ENCODE measurements around the gene LDLRAD4. TPM values are rescaled to one million over a fixed set of nuclear protein-coding genes. Genes with fewer than 3 reads are reported as not detected.
A peak's percentile ranks its signal among the peaks of the same experiment; 100 is the strongest.

Gene LDLRAD4
- total RNA-seq, 4 donors from 2014 or later: 14.0 to 36.9 (median 29.3) TPM

GRCh38 chr18:13613099-13613498 is 394.5 kb downstream of the LDLRAD4 start:
- Histone ChIP-seq H3K27me3 (no peaks in the 10 kb centered on the region), H3K9me3 (no peaks in the 10 kb centered on the region), H3K4me1 (peaks cover 0 to 26% (median 15%) of the 10 kb centered on the region in 4 donors), H3K4me3 (peak overlapping the region in 1 of 4 donors; percentile 31), H3K27ac (peak overlapping the region in 1 of 4 donors; percentile 72), H3K36me3 (no peaks in the 10 kb centered on the region)
- no peak for TF ChIP-seq EP300 (IDR thresholded peaks at IDR 0.05)
- no peak for TF ChIP-seq POLR2A (IDR thresholded peaks at IDR 0.05)
- TF ChIP-seq CTCF (IDR thresholded peaks at IDR 0.05): no peak
- no peak for DNase-seq (ENCODE audit: low spot score in 2 of 2)

- Histone ChIP-seq H3K27ac (peak overlapping the region in 1 of 4 donors; percentile 72), H3K27me3 (no peaks in the 10 kb centered on the region), H3K4me3 (no peak overlapping the region), H3K9me3 (no peaks in the 10 kb centered on the region), H3K36me3 (no peaks in the 10 kb centered on the region), H3K4me1 (peaks cover 0 to 26% (median 18%) of the 10 kb centered on the region in 4 donors)
- TF ChIP-seq EP300 (IDR thresholded peaks at IDR 0.05) (no peak), POLR2A (IDR thresholded peaks at IDR 0.05) (no peak), CTCF (IDR thresholded peaks at IDR 0.05) (no peak)
- WGBS, 2 donors: 91 to 95% methylated on average over 21 of the region's 21 CpGs
- DNase-seq (ENCODE audit: low spot score in 2 of 2): no peak
These were observed 395.3 kb downstream of the LDLRAD4 start for GRCh38 chr18:13613591-13614501.

GRCh38 chr18:13614641-13615288 is 396.2 kb downstream of the LDLRAD4 start:
- H3K9me3 ChIP-seq: no peaks in the 10 kb centered on the region
- no peaks in the 10 kb centered on the region for H3K27me3 ChIP-seq
- TF ChIP-seq EP300 (IDR thresholded peaks at IDR 0.05) (no peak), CTCF (IDR thresholded peaks at IDR 0.05) (no peak), POLR2A (IDR thresholded peaks at IDR 0.05) (no peak)
- no peak for DNase-seq (ENCODE audit: low spot score in 2 of 2)
- WGBS, 2 donors: 49 to 59% methylated on average over 16 of the region's 16 CpGs
- H3K27ac ChIP-seq: peak overlapping the region in 1 of 4 donors; percentile 72
- H3K4me3 ChIP-seq: no peak overlapping the region
- H3K36me3 ChIP-seq: no peaks in the 10 kb centered on the region
- peaks cover 0 to 29% (median 18%) of the 10 kb centered on the region in 4 donors for H3K4me1 ChIP-seq

DNA sequence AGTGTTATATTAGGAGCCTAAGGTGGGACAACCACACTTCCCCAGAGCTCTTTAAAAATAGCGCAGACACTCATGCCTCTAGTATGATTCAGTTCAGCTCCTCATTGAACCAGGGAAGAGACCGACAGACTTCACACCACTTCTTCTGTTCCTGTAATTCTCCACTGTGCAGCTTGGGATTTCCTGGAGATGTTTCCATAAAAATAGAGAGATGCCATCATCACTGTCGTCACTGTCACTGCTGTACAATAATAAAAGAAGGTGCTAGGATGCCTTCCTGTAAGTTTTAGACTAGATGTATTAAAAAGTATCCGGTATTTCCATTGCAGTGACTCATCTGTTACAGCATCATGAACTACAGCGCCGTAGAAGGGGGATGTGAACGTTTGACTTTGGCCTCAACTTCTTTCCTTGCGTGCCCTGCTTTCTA is 396.9 kb downstream of the LDLRAD4 start:
- H3K27me3 ChIP-seq: no peaks in the 10 kb centered on the region
- H3K9me3 ChIP-seq: no peaks in the 10 kb centered on the region
- peaks cover 0 to 27% (median 17%) of the 10 kb centered on the region in 4 donors for H3K4me1 ChIP-seq
- no peak overlapping the region for H3K4me3 ChIP-seq
- WGBS, 2 donors: 77 to 81% methylated on average over 8 of the region's 8 CpGs
- no peak for DNase-seq (ENCODE audit: low spot score in 2 of 2)
- no peaks in the 10 kb centered on the region for H3K36me3 ChIP-seq
- peak overlapping the region in 1 of 4 donors; percentile 72 for H3K27ac ChIP-seq
- TF ChIP-seq EP300 (IDR thresholded peaks at IDR 0.05) (no peak), CTCF (IDR thresholded peaks at IDR 0.05) (no peak), POLR2A (IDR thresholded peaks at IDR 0.05) (no peak)

- H3K36me3 ChIP-seq: no peaks in the 10 kb centered on the region
- H3K27ac ChIP-seq: peak overlapping the region in 1 of 4 donors; percentile 72
- no peak for DNase-seq (ENCODE audit: low spot score in 2 of 2)
- peaks cover 0 to 21% (median 11%) of the 10 kb centered on the region in 4 donors for H3K4me1 ChIP-seq
- no peak overlapping the region for H3K4me3 ChIP-seq
- H3K9me3 ChIP-seq: no peaks in the 10 kb centered on the region
- 79 to 88% methylated on average over 4 to 5 of the region's 5 CpGs for WGBS, 2 donors
- no peaks in the 10 kb centered on the region for H3K27me3 ChIP-seq
- no peak for TF ChIP-seq EP300 (IDR thresholded peaks at IDR 0.05)
- no peak for TF ChIP-seq POLR2A (IDR thresholded peaks at IDR 0.05)
- TF ChIP-seq CTCF (IDR thresholded peaks at IDR 0.05): no peak
These were observed 397.5 kb downstream of the LDLRAD4 start for GRCh38 chr18:13616041-13616440.

Data from tibial nerve (tissue), 4 donors.